GM21515 (cell line): Measurements from ENCODE around the gene PRG3.

Source experiments
- ATAC-seq: cut with Tn5 transposase; IDR thresholded peaks from one replicate; pipeline ENCODE4 v1.9.1; 2021; ENCODE audit not compliant: unreplicated experiment

The PRG3 gene, protein sequence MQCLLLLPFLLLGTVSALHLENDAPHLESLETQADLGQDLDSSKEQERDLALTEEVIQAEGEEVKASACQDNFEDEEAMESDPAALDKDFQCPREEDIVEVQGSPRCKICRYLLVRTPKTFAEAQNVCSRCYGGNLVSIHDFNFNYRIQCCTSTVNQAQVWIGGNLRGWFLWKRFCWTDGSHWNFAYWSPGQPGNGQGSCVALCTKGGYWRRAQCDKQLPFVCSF

DNA sequence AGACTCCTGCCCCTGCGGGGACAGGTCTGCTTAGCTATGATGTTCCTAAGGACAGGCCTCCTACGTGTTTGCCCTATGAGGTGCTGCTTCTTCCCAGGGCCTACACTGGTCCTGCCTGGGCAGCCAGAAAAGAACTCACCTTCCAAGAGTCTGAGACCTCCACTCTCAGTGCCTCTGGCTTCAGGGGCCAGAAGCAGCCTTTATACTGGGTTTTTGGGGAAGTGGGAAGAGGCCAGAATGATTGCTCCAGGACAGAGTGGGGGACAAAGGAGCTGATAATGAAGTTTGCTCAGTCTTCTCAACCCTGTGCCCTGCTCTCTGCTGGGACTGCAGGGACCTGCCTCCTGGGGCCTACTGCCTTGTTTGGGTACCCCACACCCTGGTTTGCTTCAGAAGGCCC is at the start of gene PRG3:
Gene PRG3, minus strand, starts transcription at position 176 of the 400 bp plus-strand sequence. CDS start 442 bp downstream, outside the sequence.
- no peak for ATAC-seq

DNA sequence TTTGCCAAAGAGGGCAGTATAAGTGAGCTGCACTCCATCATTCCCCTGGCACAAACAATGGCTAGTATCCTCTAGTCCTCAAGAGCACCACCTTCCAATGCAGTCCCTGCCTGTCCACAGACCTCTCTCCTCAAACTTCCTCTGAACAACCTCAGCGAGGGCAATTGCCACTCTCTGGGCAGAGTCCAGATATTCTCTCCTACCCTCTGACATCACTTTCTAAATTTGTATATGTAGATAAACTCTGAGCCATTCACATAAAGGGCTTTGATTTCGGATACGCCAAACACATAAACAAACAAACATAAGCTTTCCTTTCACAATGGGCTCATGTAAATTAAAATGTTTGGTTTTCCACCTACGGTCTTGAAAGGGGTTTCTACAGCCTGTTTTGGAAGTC is 49.0 kb upstream of the PRG3 start:
- ATAC-seq: no peak

DNA sequence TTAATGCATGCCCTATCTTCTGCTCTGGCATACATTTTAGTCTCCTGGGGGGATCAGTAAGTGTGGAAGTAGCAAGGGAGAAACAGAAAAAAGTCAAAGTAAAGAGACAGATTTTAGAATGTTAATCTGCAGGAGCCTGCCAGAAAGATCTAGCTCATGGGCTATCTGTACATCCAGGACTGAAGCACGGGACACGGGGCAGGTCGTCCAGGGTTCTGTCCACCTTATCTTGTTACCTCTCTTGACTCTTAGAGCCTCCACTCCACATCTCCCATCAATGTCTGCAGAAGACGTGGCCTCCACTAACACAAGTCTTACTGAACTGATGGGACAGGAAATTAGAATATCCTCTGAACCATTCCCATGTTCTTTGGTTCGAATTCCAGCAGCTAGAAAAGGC is 47.7 kb upstream of the PRG3 start:
- no peak for ATAC-seq

DNA sequence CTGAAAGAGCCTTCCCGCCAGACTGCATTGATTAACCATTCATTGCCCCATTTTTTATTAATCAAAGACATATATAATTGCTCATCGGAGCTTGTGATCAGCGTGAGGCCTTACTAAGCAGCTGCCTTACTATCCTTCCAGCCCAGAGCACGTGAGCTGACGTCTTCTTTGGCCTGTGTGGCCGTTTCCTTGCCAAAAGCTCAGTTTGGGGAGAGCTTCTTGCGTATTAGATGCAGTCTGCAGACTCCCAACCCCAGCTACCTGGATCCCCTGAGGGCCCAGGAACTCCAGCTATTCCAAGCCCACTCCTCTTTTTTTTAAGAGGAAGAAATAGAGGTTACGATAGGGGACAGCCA is 46.8 kb upstream of the PRG3 start:
- no peak for ATAC-seq

DNA sequence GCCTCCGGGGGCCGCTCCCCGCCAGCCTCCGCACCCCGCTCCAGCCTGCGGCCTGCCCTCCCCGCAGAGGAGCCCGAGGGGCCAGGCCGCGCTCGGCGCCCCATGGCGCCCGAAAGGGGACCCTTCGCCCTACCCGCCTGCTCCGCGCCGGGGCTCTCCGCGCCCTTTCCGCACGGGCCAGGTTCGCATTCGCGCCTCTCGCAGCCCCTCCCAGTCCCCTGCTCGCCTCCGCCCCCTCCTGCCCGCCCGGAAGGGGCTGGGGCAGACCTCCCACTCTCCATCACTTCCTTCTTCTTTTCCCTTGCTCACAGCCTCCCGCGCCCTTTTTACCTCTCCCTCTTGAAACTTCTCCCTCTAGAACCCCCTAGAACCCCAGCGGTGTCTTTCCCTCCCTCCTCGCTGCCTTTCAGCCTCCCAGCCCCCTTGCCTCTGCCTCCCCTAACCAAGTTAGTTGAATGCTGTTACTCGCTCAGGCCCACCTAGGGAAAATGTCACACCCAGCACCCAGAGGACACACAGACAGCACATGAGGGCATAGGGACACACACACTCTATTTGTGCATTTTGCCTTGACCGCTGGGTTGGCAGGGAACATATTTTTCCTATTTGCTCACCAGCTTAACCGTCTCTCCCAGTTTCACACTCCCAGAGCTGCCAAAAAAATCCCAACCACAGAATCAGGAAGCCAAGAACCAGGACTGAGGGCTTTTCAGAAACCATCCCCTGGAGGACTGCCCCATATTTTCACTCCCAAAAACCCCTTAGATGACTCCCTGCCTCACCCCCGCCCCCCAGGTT is 46.2 kb upstream of the PRG3 start, which contains the start of gene SLC43A3:
Gene SLC43A3, minus strand, starts transcription at position 193 of the 798 bp plus-strand sequence. CDS start 949 bp downstream, outside the sequence.
- ATAC-seq: peak; percentile 63

DNA sequence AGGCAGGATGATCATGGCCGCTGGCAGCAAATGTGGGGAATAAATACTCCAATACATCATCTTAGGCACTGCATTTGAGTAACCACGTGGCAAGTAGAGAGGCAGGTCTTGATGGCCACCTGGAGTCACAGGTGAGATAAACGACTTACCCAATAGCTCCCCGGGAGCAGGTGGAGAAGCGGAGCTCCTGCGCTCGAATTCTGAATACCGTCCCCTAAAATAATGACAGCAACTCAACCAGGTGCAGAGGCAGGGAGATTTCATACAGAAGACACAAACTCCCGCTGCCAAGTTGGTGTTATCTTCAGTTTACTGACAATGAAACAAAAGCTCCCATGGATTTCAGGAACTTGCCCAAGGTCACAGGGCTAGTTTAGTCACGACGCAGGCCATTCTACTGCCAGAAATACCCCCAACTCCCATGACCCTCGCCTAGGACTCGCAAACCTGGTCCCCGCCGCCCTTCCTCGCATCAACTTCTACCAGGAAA is 45.5 kb upstream of the PRG3 start:
- no peak for ATAC-seq

DNA sequence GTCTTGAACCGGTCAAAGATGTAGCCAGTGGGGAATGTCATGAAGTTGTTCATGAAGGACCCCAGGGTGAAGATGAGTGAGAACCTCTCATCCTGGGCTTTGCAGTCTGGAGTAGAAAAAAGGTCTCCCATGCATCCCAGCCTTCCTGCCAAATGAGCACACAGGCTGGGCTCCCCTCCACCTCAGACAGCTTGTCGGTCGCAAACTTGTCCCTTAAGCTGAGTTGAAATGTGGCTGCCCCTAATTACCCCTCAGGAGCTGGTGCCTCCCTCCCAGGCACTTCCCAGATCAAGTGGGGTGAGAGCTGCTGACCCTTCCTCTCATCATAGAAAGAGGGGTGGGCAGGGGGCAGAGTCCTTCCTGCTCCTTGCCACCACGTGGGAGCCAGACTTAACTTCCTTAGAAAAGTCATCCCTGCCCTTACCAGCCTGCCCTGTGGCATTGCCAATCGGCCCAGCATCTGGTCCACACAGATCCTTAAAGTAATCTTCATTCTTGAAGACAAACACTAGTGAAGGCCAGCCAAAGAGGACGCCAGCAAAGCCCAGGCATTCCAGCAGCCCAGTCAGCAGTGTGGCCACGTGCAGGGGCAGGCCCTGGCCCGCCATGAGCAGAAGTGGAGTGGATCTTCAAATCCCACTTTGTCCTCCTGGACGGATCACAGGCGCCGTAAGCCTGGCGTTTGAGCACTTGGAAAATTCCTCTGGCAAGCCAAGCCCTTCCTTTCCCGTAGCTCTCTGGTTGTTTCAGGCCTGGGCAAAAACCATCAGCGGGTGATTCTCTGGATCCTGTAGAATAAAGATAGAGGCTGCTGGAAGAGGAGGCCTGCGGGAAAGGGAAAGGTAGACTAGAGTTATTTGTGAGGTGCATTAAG is 44.9 kb upstream of the PRG3 start:
- ATAC-seq: no peak

DNA sequence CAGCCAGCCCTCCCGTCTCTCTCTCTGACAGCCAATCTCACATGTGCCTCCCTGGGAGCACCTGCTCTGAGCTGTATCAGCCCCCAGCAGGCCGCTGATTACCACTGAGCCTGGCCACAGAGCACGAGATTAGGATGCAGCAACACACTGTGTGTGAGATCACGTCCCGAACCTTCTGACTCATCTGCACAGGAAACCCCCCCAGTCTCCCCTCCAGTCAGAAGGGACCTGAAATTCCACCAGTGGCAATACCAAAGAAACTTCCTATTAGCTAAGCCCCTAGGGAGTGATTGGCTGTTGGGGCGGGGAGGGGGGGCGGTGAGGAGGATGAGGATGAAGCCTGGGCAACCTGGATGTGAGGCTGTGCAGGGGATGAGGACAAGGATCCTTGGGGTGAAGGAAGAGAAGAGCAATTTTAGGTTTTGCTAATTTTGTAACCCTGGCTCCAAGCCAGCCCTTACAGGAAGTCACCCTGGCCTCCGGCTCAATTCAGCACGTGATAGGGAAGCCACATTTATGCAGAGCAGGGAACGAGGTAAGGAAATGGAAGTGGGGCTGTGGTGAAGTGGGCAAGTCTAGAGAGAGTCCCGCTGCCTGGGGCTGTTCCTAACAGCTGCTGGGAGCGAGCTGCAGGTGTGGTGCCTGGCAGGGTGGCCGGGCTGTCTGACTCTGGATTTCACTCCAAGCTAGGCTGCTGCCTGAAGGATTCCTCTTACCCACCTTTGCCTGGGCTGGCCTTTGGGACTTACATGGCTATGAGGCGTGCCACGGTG is 44.0 kb upstream of the PRG3 start:
- ATAC-seq: peak; percentile 83

DNA sequence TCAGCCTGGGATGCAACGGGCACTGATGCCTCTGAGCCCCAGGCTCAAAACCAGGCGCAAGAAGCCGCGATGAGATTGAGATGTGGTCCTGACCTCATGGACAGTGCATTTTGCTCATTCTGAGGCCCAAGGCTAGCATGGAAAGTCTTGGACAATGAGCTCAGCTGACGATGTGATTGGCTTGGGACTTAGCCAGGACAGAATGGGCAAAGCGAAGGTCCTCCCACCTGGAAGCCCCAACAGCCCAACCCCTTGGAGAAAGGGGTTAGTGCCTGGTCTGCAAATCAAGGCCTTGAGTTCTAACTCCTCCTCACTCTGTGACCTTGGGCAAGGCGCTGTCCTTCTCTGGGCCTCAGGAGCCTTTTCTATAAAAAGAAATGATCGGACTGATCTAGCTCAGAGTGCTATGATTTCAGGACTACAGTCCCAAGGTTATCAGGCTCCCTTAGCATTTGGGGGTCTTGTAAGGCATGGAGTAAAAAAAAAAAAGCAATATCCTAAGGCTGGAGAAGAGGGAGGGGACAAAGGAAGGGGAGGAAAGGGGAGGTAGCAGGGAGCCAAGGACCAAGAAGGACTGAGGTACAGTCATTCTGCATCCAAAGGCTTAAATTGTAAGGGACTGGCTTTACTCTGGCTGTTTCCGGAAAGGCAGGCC is 43.3 kb upstream of the PRG3 start:
- no peak for ATAC-seq

DNA sequence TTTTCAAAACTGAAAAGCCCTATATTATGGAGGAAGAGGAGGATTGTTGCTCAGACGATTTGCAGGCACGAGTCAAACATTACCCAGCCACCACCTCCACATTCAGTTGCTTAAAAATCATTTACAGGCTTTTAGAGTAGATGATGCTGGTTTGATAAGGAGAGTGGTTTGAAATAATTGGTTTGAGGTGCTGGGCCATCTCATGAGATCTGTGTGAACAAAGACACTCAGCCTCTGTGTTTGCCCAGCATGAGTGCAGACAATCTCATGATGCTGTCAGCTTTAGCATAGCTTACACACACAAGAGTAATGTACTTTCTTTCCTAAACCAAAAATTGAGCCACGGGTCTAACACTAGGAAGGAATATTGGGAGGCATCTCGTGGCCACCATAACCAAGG is 41.7 kb upstream of the PRG3 start:
- ATAC-seq: no peak

DNA sequence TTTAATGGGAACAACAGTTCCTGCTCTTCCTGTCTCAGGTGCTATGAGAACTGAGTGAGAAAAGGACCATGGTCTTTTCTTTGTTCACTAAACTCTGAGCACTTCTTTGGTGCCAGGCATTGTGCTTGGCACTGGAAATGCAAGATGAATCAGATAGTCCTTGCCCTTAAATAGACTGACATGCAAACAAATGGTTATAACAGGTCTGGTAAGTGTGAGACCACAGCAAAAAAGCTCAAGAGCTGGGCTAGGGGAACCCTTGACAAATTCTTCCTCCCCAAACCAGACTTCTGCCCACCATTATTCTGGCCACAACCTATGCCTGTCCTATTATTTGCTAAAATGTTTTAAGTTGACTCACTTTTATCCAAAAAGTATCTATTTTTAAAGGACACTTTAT is 40.9 kb upstream of the PRG3 start:
- ATAC-seq: no peak

DNA sequence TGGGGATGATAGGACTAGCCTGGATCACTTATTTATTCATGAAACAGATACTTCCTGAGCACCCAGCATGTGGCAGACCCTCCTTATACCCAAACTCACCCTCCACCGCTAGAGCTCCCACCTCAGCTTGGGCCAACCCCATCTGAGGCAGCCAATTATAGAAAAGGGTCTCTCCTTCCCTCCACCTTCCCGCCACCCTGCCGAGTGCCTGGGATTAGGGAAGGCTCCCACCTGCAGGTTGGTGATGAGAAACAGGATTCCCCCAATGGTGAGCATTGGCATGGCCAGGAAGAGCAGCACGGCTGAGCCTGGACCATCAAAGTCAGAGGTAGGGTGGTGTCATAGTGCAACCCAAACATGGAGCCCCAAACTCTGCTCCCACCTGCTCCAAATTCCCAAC is 40.1 kb upstream of the PRG3 start:
- no peak for ATAC-seq

DNA sequence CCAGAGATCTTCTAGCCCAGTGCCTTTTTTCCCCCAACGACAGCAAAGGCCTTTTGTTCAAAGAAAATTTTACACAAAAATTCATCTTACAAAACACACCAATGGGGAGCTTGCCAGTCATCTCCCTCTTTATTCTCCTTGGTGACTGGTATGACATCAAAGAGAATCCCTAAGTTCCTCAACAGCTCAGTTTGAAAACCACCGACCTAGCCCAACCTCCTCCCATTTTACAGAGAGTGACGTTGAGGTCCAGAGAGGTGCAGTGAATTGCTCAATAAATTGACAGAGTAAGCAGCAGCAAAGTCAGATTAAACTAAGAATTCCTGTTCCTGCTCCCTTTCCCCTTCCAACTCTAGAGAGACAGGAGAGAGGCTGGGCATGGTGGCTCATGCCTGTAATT is 38.2 kb upstream of the PRG3 start:
- ATAC-seq: no peak

DNA sequence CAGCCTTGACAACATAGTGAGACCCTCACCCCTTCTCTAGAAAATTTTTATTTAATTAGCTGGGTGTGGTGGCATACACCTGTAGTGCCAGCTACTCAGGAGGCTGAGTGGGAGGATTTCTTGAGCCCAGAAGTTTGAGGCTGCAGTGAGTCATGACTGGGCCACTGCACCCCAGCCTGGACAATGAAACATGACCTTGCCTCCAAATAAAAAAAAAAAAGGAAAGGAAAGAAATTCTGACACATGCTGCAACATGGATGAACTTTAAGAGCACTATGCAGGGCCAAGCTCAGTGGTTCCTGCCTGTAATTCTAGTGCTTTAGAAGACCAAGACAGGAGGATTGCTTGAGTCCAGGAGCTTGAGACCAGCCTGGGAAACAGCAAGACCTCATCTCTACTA is 37.2 kb upstream of the PRG3 start:
- no peak for ATAC-seq

DNA sequence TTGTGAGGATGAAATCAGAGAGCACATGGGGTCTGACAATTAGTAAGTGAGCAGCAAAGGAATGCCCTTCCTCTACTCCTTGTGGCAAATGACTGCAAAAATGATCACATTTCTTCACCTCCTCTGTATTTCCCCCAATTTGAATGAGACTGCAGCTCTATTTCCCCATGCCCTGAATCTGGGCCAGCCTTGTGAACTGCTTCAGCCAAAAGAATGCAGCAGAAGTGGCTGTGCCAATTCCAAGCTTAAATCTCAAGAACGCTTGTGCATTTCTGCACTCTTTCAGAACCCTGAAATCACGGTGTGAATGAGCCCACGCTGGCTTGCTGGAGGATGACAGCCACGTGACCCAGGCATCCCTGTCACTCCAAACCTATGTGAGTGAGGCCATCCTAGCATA is 36.1 kb upstream of the PRG3 start:
- ATAC-seq: no peak

DNA sequence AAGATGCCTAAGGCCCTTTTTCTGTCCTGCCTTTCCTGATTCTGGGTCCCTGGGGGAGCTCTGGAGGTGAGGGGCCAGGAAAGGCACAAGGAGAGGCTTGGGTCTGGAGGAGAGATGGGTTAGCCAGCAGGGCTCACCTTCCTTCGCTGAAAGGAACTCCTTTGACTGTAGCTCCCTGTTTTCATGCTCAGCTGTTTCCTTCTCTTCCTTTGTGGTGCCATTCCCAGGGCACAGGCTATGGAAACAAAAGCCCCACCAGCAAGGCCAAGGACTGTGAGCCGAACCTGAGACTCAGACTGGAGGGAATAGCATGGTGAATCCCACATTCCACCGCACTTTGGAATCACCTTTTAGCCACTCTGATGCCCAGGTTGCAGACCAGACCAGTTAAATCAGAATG is 35.5 kb upstream of the PRG3 start:
- no peak for ATAC-seq

DNA sequence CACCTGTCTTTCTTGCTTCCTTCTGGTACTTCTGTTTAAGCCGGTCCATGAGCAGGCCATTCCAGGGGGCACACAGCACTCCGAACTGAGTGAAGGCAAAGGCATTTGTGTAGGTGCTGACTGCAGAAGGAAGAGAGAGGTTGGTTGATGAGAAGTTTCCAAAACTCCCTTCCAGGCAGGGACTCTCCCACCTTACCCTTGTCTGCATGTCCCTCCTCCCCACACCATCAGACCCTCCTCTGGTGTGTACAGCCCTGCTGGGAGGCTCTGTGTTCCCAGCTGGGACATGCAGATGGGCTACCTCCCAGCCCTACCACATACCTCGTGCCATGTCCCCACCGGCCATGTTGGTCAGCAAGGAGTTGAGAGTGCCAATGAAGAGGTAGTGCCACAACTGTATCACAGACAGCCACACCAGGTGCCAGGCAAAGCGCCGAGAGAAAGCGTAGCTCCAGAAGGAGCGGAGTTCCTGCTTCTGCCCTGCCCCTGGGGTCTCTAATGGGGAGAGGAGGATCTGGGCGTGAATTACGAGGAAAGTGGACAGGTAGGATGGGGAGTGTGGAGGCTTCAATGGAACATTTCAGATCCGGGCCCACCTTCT is 33.8 kb upstream of the PRG3 start:
- no peak for ATAC-seq

DNA sequence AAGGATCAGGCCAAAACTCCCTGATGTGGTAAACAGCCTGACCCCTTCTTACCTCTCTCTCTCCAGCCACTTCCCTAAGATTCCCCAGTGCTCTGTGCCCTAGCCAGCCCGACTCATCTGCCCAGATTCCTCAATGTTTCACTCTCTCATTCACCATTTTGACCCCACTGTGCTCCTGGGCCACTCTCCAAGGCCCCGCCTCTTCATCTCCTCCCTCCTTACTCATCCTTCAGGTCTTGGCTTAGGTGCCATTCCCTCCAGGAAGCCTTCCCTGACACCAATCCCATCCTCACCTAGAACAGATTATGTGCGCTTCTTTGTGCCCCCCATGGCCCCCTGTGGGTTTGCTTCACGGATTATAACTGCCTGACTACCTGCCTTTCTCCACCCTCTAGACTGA is 32.7 kb upstream of the PRG3 start:
- ATAC-seq: no peak

DNA sequence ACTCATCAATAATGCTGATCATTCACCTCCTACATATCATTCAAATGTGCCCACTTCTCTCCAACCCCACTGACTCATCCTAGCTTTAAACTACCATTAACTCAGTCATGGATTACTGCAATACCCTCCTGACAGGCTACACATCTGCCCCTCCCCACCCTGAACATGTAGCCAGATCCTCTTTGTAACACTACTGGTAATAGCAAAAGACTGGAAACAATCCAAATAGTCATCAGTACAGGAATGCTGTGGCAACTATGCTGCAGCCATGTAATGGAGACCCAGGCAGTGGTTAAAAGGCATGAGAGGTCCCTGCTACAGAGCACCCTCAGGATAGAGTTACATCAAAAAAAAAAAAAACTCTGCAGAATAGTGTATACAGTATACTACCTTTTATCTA is 29.3 kb upstream of the PRG3 start:
- no peak for ATAC-seq
